Measurements from ENCODE around the gene BPIFA3.

DNA sequence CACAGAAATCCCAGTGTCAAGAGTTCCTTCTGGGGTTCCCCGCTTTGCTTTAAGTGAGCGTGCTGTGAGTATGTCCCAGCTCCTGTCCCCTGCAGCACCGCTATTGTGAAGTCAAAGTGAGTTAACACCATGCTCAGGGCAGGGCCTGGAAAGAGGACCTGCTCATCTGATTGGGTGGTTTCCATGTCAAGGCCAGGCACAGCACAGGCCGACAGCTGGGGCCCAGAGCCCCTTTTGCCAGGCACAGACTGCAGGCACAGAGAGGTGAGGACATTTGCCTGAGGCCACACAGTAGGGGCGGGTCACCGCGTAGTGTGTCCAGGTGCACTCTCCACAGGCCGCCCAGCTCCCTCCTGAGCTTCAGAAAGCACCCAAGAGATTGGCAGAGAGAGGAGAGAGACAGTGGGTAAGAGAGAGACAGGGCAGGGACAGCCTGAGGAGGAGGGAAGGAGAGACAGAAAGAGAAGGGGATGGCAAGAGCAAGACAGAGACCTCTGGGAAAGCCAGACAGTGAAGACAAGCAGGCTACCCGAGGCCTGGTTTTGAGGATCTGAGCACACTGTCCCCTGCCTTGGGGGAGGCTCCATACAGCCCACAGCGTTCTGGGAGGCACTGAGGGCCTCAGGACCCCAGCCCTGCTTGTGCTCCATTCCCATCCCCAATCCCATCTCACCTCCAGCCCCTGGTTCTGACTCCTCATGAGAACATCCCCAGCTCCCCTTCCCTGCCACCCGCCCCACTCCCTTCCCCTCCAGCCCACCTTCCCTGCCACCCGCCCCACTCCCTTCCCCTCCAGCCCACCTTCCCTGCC, 59.4 kb downstream of the BPIFA3 start:
- TF ChIP-seq, protein P1, sequence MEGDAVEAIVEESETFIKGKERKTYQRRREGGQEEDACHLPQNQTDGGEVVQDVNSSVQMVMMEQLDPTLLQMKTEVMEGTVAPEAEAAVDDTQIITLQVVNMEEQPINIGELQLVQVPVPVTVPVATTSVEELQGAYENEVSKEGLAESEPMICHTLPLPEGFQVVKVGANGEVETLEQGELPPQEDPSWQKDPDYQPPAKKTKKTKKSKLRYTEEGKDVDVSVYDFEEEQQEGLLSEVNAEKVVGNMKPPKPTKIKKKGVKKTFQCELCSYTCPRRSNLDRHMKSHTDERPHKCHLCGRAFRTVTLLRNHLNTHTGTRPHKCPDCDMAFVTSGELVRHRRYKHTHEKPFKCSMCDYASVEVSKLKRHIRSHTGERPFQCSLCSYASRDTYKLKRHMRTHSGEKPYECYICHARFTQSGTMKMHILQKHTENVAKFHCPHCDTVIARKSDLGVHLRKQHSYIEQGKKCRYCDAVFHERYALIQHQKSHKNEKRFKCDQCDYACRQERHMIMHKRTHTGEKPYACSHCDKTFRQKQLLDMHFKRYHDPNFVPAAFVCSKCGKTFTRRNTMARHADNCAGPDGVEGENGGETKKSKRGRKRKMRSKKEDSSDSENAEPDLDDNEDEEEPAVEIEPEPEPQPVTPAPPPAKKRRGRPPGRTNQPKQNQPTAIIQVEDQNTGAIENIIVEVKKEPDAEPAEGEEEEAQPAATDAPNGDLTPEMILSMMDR (conservative IDR thresholded peaks at IDR 0.05) = no peak
- no peak for TF ChIP-seq ZFX (IDR thresholded peaks at IDR 0.05)
